Fibroblast of pulmonary artery (primary cell): ENCODE results near the gene MAGIX.
"Not testable (repeated sequence)": the region's sequence is repeated elsewhere in the genome, so short reads cannot be mapped to it uniquely, and the experiment has no call there.

Source experiments
- DNase-seq: peaks from one replicate; pipeline ENCODE4 v3.0.0-alpha.2; 2010; ENCODE audit warnings: low read depth
- H3K4me3 ChIP-seq: replicated peaks from 2 replicates; pipeline ENCODE4 v1.5.1; 2011; ENCODE audit warnings: low read depth, mild to moderate bottlenecking, control low read depth, low read length, moderate library complexity
- TF ChIP-seq, protein P1 (sequence below): IDR thresholded peaks from 2 replicates; pipeline ENCODE4 v1.5.1; 2011; ENCODE audit warnings: mild to moderate bottlenecking, control low read depth, low read length, inconsistent platforms; ENCODE audit errors: missing control alignments

Gene MAGIX

DNA sequence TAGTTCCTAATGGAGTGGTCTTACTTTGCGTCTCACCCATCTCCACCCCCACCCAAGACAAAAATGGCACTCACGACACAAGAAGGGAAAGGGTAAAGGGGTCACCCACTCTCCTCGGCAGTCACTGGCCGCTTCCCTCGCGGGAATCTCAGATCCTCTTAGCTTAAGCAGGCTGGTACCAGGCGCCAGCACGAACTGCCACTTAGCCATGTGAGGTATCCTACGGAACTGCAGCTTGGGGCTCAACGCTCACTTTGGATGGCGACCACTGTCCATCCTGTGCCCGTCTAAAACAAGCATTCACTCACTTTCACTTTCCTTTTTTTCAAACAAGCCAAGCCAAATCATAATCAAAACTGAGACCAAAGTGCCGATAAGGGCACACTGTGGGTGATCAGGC, 14.6 kb upstream of the MAGIX start:
- TF ChIP-seq, protein P1, sequence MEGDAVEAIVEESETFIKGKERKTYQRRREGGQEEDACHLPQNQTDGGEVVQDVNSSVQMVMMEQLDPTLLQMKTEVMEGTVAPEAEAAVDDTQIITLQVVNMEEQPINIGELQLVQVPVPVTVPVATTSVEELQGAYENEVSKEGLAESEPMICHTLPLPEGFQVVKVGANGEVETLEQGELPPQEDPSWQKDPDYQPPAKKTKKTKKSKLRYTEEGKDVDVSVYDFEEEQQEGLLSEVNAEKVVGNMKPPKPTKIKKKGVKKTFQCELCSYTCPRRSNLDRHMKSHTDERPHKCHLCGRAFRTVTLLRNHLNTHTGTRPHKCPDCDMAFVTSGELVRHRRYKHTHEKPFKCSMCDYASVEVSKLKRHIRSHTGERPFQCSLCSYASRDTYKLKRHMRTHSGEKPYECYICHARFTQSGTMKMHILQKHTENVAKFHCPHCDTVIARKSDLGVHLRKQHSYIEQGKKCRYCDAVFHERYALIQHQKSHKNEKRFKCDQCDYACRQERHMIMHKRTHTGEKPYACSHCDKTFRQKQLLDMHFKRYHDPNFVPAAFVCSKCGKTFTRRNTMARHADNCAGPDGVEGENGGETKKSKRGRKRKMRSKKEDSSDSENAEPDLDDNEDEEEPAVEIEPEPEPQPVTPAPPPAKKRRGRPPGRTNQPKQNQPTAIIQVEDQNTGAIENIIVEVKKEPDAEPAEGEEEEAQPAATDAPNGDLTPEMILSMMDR: no peak
- no peak overlapping the region for H3K4me3 ChIP-seq

DNA sequence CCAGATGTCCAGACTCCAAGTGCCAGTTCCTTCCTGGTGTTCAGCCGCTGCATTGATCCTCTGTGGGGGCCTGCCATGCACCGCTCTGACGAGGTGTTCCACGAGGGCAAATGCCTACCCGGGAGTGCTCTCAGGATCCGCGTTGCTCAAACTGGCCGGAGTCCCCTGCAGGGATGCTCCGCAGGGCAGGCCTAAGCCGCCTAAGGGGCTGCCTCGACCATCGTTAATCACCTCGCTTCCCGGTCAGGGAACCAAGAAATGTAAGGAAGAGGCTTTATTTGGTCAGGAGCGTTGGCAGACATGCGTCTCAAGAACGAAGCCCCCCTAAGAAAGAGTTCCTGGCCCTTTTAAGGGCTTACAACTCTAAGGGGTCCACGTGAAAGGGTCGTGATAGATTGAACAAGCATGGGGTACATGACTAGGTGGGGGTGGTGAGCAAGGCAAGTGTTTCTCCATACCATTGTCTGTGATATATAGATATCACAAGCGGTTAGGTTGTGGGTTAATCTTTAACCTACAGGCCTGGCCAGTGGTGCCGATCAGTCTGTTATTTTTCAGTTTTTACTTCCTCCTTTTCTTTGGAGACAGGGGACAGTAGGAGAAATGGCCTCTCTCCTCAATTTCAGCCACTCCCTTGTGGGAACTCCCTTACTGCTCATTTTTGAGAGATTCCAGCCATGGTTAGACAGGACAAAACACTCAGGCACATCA, 14.0 kb upstream of the MAGIX start:
- not testable (repeated sequence) for DNase-seq, H3K4me3 ChIP-seq

More for the DNA sequence above, 14.6 kb upstream of the MAGIX start:
- no peak for DNase-seq

DNA sequence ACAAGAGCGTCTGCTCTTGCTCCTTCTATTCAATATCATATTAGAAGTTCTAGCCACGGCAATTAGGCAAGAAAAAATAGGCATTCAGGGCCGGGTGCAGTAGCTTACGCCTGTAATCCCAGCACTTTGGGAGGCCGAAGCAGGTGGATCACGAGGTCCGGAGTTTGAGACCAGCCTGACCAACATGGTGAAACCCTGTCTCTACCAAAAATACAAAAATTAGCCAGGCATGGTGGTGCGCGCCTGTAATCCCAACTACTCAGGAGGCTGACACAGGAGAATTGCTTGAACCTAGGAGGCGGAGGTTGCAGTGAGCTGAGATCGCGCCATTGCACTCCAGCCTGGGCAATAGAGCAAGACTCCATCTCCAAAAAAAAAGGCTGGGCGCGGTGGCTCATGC, 13.3 kb upstream of the MAGIX start:
- DNase-seq, H3K4me3 ChIP-seq: not testable (repeated sequence)

DNA sequence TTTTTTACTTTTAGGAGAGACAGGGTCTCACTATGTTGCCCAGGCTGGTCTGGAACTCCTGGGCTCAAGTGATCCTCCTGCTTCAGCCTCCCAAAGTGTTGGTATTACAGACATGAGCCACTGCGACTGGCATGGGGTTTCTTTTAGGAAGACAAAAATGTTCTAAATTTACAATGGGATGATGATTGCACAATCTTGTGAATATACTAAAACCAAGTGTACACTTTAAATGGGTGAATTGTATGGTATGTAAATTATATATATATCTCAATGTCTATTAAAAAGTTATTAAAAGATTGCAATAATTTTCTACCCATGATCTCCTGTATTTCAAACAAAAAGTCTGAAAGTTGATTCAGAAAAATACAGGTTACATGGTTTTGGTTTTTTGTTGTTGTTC, 9.1 kb upstream of the MAGIX start:
- H3K4me3 ChIP-seq: no peak overlapping the region
- DNase-seq: no peak
- TF ChIP-seq, protein P1: no peak

DNA sequence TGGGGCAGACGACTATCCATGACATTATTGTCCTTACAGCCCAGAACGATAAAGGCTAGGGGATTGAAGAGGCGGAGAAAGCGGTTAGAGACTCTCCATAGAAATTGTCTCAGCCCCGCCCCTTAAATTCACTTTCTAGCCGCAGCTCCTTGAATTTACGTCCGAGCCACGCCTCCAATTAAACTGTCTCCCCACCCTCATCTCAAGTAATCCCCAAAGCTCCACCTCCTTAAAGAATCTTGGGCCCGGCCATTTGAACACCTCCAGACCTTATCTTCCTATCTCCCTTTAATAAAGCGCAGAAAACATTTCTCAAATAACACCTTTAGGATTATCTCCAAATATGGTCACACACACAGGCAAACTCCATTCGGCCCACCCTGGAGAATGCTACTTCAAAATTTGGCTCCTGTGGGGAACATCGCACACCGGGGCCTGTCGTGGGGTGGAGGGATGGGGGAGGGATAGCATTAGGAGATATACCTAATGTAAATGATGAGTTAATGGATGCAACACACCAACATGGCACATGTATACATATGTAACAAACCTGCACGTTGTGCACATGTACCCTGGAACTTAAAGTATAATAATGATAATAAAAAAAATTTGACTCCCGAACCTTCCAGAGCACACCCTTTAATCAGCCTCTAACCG, 7.2 kb upstream of the MAGIX start:
- H3K4me3 ChIP-seq: peak overlapping the region; percentile 56
- TF ChIP-seq, protein P1: no peak
- peak; percentile 69 for DNase-seq

DNA sequence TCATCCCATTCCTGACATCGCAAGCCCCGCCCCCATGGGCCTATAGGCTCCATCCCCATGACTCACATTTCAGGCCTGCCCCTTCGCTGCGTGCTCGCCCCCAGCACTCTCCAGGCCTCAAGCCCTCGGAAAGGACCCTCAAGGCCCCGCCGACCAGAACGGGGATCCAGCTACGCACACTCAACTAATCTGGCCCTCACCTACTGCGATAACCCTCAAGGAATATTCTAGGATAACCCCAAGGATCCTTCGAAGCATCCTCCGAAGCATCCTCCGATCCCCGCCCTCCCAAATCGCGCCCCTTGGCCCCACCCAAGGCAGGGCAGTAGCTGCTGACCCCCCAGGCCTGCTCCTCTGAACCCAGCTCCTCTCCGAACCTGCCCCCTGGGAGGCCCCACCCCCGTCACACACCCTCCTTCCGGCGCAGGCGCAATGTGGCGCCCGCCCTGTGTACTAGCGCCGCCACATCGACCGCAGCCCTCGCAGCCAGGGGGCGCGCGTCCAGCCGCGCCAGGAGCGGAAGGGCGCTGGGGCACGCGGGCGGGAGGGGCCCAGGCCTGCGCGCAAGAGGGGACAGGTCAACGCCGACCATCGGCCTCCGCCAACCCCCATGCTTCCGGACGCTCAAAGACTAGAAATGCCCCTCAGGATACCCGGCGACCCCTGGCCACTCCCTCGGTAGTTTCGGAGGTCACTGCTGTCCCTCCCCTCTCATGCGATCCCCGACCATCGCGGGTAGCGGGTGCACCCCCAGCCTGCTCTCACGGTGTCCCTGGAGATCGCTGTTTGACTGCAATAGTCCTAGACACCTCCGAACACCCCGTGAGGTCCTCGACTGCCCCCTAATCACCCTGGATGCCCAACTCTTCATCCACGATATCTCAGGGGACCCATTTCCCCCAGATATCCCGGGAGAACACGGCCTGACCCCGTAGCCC, 6.4 kb upstream of the MAGIX start:
- peak overlapping the region; percentile 56 for H3K4me3 ChIP-seq
- TF ChIP-seq, protein P1: peak; percentile 29
- DNase-seq: peak; percentile 88

DNA sequence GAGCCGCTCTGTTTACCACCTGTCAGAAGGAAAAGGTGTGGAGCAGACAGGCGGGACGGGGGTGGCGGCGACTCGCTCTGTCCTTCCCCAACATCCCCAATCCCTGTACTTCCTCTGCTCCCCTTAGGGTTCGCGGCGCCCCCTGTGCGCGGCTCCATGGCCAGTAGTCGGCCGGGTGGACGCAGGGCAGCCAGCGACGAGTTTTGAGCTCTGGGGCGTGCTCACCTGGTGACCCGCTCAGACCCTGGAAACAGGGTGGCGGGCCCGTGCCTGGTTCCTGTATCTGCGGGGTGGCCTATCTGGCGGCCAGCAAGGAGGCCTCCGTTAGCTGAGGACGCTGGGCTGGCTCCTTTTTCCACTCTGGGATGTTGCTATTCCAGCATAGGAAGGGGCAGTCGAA, 5.4 kb upstream of the MAGIX start:
- H3K4me3 ChIP-seq: no peak overlapping the region
- TF ChIP-seq, protein P1: no peak
- DNase-seq: no peak
